Brain microvascular endothelial cell (primary cell): Measurements from ENCODE around the gene CORO1C.

Experiments
- DNase-seq: peaks from one replicate; pipeline ENCODE4 v3.0.0-alpha.2; 2020
- H3K27ac ChIP-seq: fragments of 250-450 bp; sonication (Bioruptor Pico); 2 replicates; pipeline ENCODE4 v1.5.1; 2020; ENCODE audit warnings: mild to moderate bottlenecking, moderate library complexity
- H3K27me3 ChIP-seq: fragments of 250-450 bp; sonication (Bioruptor Pico); replicated peaks from 2 replicates; pipeline ENCODE4 v1.5.1; 2020; ENCODE audit warnings: mild to moderate bottlenecking
- H3K36me3 ChIP-seq: fragments of 250-450 bp; sonication (Bioruptor Pico); replicated peaks from 2 replicates; pipeline ENCODE4 v1.5.1; 2020; ENCODE audit warnings: mild to moderate bottlenecking
- H3K4me3 ChIP-seq: 2 replicates; pipeline ENCODE4 v1.5.1; 2011; ENCODE audit warnings: low read depth, mild to moderate bottlenecking, control low read depth, low read length, moderate library complexity
- CTCF ChIP-seq: IDR thresholded peaks from 2 replicates; pipeline ENCODE4 v1.5.1; 2011; ENCODE audit warnings: low read depth, mild to moderate bottlenecking, moderate library complexity, low read length, control low read depth, inconsistent platforms; ENCODE audit errors: missing control alignments
- in situ Hi-C: cut with HindIII; loops from 2 replicates; pipeline ENCODE4 v1.10.0; 2017; ENCODE audit warnings: low sequenced_read_pairs, low pct_ligation_motif_present

CORO1C gene

DNA sequence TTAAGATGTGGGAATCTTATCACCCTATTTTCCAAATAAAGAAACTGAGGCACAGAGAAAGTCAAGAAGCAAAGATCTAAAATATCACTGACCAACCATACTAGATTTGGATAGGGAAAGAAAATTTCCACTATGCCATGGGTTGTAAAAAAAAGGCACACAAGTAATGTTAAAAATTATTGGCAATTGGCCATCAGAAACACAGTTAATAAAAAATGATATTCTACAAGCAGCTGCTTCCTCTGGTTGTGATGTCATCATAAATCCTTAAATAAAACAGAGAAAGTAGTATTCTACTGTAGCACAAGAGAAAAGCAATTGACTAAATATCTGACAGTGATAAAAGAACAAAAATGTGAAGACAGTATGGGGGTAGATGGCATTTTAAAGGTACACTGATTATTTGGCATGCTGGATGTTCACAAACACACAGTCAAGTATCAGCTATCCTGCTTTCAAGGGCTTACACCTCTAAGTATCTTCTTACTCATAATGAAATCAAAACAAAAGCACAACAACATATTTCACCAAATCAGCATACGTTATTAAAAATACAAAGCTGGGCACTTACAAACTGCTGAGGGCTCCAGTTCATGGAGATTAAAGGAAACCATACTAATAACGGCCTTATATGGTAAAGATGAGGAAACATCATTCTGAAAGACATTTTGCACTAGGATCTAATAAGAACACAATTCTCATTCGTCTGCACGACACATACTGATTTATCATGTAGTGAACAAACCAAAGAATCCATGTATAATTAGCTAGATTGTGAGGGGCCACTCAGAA, 45.7 kb downstream of the CORO1C start:
- Histone ChIP-seq H3K27ac (peak overlapping the region; percentile 68), H3K4me3 (no peak overlapping the region), H3K36me3 (peaks cover 2% of the 10 kb centered on the region), H3K27me3 (no peaks in the 10 kb centered on the region)
- in situ Hi-C loops, result no loop called here
- no peak for TF ChIP-seq CTCF
- no peak for DNase-seq

GRCh38 chr12:108683906-108684556, 47.3 kb downstream of the CORO1C start:
- Histone ChIP-seq H3K4me3 (no peak overlapping the region), H3K27me3 (no peaks in the 10 kb centered on the region), H3K36me3 (peaks cover 2% of the 10 kb centered on the region), H3K27ac (no peak overlapping the region)
- no peak for DNase-seq
- no peak for TF ChIP-seq CTCF
- in situ Hi-C loops, result no loop called here

DNA sequence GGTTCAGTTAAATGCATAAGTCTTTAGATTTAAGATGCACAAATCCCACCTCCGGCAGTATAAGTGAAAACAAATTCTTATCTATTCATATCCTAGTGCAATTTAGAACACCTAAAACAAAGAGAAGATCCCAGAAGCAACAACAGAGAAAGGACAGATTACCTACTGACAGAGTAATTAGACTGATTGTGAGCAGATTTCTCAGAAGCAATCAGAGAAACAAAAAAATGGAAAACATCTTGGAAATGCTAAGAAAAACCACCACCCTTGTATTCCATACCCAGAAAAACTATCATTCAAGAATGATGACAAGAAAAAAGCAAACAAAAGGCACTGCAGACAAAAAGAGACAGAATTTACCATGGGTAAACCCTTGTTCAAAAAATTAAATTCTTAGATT, 50.0 kb downstream of the CORO1C start:
- Histone ChIP-seq H3K36me3 (peaks cover 10% of the 10 kb centered on the region), H3K4me3 (no peak overlapping the region), H3K27me3 (no peaks in the 10 kb centered on the region), H3K27ac (no peak overlapping the region)
- no peak for TF ChIP-seq CTCF
- in situ Hi-C loops, result no loop called here
- DNase-seq, result no peak

- DNase-seq, result no peak
- H3K27me3 ChIP-seq, result no peaks in the 10 kb centered on the region
- H3K27ac ChIP-seq, result no peak overlapping the region
- in situ Hi-C loops, result no loop called here
- H3K36me3 ChIP-seq, result peaks cover 25% of the 10 kb centered on the region
- TF ChIP-seq CTCF, result no peak
- H3K4me3 ChIP-seq, result no peak overlapping the region
Observed at GRCh38 chr12:108679106-108679681, 52.1 kb downstream of the CORO1C start.

- no peaks in the 10 kb centered on the region for H3K27me3 ChIP-seq
- in situ Hi-C loops, result no loop called here
- H3K4me3 ChIP-seq, result no peak overlapping the region
- no peak for DNase-seq
- no peak overlapping the region for H3K27ac ChIP-seq
- no peak for TF ChIP-seq CTCF
- peaks cover 32% of the 10 kb centered on the region for H3K36me3 ChIP-seq
Observed at GRCh38 chr12:108678104-108678730, 53.1 kb downstream of the CORO1C start.
